Transverse colon (tissue), 4 donors: ENCODE data around the gene THSD7A. TPM values are rescaled to one million over a fixed set of nuclear protein-coding genes. Genes with fewer than 3 reads are reported as not detected.

Source experiments
- DNase-seq: peaks from one replicate; pipeline ENCODE4 v3.0.0-alpha.2; 2019
- H3K27ac ChIP-seq, 4 donors: fragments of 200-600 bp; sonication (generic); 2 replicates each; pipeline ENCODE4 v1.5.1; 2016 to 2018; ENCODE audit warnings: inconsistent platforms in 4 of 4
- H3K27me3 ChIP-seq: fragments of 200-600 bp; sonication (generic); 2 replicates; pipeline ENCODE4 v1.5.1; 2017; ENCODE audit warnings: inconsistent platforms
- H3K36me3 ChIP-seq, 4 donors: fragments of 200-600 bp; sonication (generic); 2 replicates each; pipeline ENCODE4 v1.5.1; 2017 to 2019; ENCODE audit warnings: inconsistent platforms in 4 of 4
- H3K4me1 ChIP-seq, 4 donors: fragments of 200-600 bp; sonication (generic); 2 replicates each; pipeline ENCODE4 v1.5.1; 2017 to 2020; ENCODE audit warnings: inconsistent platforms in 4 of 4
- H3K4me3 ChIP-seq, 4 donors: fragments of 200-600 bp; sonication (generic); 1 replicate in 1 of 4; 2 replicates in 3 of 4; pipeline versions ENCODE4 v1.5.1 to v1.6.1; 2017 to 2019; ENCODE audit warnings: inconsistent platforms in 4 of 4
- H3K9me3 ChIP-seq, 2 donors: fragments of 200-600 bp; sonication (generic); 2 replicates each; pipeline ENCODE4 v1.5.1; 2017 to 2019; ENCODE audit warnings: inconsistent platforms in 2 of 2
- EP300 ChIP-seq: sonication (generic); formaldehyde crosslinking; IDR thresholded peaks from one replicate; pipeline ENCODE4 v1.6.1; 2017; ENCODE audit warnings: antibody characterized with exemption, low read depth
- POLR2A ChIP-seq: fragments of 450-650 bp; IDR thresholded peaks from one replicate; pipeline ENCODE4 v1.6.1; 2016; ENCODE audit warnings: antibody characterized with exemption, mild to moderate bottlenecking, moderate library complexity
- POLR2AphosphoS5 ChIP-seq, 3 donors: sonication (generic); formaldehyde crosslinking; IDR thresholded peaks; one replicate each; pipeline ENCODE4 v1.6.1; 2016; ENCODE audit warnings: antibody characterized with exemption in 3 of 3
- WGBS, 2 donors: methylation state at CpG; one replicate each; pipeline ENCODE4 v1.1.5; 2018; ENCODE audit warnings: low coverage in 1 of 2; 5-methylcytosine and 5-hydroxymethylcytosine counted together
- in situ Hi-C, 4 donors: fragments of 200-750 bp; cut with MboI; loops; one replicate each; pipeline versions ENCODE4 v1.15.0 to v1.15.1; 2017; ENCODE audit warnings: low sequenced_read_pairs in 3 of 4, low pct_ligation_motif_present in 1 of 4, low pct_unique_long_range_greater_than_20kb in 1 of 4
- intact Hi-C: fragments of 100-400 bp; cut with DNase I; formaldehyde crosslinking; loops from one replicate; pipeline ENCODE4 v1.15.1; 2023; ENCODE audit warnings: low total_unique reads
- total RNA-seq, 4 donors: library from RNA; depleted of rRNA; stranded (reverse); fragments of >200 nt; gene quantifications; one replicate each; pipeline ENCODE4 v1.1.0, GENCODE V29; 2016
- TF ChIP-seq, protein P1 (sequence below), 5 experiments: fragments of 200-600 bp in 3 of 5; fragments of 450-650 bp in 2 of 5; sonication (generic) in 3 of 5; IDR thresholded peaks; 1 replicate in 2 of 5; 2 replicates in 3 of 5; pipeline ENCODE4 v1.5.1; 2016 to 2017; ENCODE audit warnings: antibody characterized with exemption in 5 of 5, inconsistent platforms in 3 of 5, mild to moderate bottlenecking in 2 of 5, moderate library complexity in 1 of 5

The THSD7A gene
- total RNA-seq, 4 donors from 2014 or later: 1.9 to 18.9 (median 2.0) TPM

DNA sequence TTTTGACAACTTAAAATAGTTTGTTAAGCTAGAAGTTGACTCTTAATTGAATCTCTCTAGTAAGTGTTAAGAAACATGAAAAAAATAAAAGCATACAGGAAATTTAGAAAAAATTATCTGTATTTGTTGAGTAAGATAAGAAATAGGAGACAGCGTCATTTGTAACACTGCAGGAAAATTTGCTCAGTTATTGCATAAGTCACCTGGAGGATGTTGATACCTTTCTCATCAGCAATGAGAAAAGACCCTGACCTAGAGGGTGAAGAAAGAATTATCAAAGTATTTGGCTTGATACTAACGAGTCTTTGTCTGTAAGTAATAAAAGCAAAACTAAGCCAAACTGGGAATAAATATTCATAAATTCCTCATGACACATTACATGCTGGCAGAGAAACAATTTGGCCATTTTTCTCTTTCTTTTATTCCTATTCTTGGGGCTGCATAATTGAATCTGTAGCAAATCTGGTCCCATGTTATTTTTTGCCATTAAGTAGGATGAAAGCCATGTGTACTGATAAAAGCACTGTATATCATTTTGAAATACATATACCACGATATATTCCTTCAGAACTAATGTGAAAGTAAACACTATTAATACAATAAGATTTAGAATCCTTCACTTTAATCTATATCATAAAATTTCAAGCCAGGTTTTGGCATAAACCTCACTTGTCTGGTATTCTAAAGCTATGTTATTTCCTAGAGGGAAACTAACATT is 362.8 kb downstream of the THSD7A start:
- H3K27ac ChIP-seq: no peak overlapping the region
- peaks cover 0 to 9% (median 0%) of the 10 kb centered on the region in 4 donors for H3K4me1 ChIP-seq
- DNase-seq: no peak
- no peaks in the 10 kb centered on the region for H3K27me3 ChIP-seq
- H3K4me3 ChIP-seq: no peak overlapping the region
- in situ Hi-C loops (no loop called here), intact Hi-C loops (no loop called here)
- no peak for TF ChIP-seq POLR2AphosphoS5 (IDR thresholded peaks at IDR 0.05)
- no peak for TF ChIP-seq POLR2A
- TF ChIP-seq, protein P1, sequence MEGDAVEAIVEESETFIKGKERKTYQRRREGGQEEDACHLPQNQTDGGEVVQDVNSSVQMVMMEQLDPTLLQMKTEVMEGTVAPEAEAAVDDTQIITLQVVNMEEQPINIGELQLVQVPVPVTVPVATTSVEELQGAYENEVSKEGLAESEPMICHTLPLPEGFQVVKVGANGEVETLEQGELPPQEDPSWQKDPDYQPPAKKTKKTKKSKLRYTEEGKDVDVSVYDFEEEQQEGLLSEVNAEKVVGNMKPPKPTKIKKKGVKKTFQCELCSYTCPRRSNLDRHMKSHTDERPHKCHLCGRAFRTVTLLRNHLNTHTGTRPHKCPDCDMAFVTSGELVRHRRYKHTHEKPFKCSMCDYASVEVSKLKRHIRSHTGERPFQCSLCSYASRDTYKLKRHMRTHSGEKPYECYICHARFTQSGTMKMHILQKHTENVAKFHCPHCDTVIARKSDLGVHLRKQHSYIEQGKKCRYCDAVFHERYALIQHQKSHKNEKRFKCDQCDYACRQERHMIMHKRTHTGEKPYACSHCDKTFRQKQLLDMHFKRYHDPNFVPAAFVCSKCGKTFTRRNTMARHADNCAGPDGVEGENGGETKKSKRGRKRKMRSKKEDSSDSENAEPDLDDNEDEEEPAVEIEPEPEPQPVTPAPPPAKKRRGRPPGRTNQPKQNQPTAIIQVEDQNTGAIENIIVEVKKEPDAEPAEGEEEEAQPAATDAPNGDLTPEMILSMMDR (IDR thresholded peaks at IDR 0.05): no peak
- no peak for TF ChIP-seq EP300
- no peaks in the 10 kb centered on the region for H3K36me3 ChIP-seq
- 51 to 55% methylated on average over 3 of the region's 3 CpGs for WGBS, 2 donors
- no peaks in the 10 kb centered on the region for H3K9me3 ChIP-seq

DNA sequence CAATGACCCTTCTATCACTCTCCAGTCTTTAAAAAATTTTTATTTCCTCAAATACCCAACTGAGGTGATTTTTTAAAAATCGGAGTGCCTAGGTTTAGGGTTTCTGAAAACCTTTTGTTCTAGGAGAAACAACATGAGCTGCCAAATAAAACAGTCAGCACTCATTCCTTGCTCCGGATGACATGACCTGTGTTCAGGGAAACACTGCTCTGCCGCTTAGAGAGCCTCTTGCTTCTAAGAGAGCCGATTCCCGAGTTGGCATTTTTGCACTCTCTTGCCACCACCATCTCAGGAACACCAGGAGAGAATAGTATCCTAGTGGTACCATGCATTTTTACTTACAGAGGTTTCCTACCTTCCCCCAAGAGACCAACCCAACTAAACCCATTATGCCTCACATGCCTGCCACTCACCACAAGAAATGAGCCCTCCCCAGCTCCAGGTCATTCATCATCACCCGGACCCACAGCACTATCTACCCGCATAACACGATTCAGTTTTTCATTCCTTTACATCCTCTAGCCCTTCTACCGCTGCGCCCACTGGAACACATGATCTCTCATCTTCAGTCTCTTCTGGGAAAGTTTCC is 365.4 kb downstream of the THSD7A start:
- intact Hi-C loops: no loop called here
- TF ChIP-seq EP300: no peak
- TF ChIP-seq POLR2AphosphoS5 (IDR thresholded peaks at IDR 0.05): no peak
- no peak for TF ChIP-seq POLR2A
- TF ChIP-seq, protein P1 (IDR thresholded peaks at IDR 0.05): no peak
- H3K36me3 ChIP-seq: no peaks in the 10 kb centered on the region
- no peak overlapping the region for H3K27ac ChIP-seq
- peaks cover 0 to 2% (median 0%) of the 10 kb centered on the region in 4 donors for H3K4me1 ChIP-seq
- in situ Hi-C loops: no loop called here
- no peaks in the 10 kb centered on the region for H3K27me3 ChIP-seq
- 92 to 94% methylated on average over 6 to 10 of the region's 10 CpGs for WGBS, 2 donors
- no peaks in the 10 kb centered on the region for H3K9me3 ChIP-seq
- DNase-seq: no peak
- H3K4me3 ChIP-seq: no peak overlapping the region

DNA sequence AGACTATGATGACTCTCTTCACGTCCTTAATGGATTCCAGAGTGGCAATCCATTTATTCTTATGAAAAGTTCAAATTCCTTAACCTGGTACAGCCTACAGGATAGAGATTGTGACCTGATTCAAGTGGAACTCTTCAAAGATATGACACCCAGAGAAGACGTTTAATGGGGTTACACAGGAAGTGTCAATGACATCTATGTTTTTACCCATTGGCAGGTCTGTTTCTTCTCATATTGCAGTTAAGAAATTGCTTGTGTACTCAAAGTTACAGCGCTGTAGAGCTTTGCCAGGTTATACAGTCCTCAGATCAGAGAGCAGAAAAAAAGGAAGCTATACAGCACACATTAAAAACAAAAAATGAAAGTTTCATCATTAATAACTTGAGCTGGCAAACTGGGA is 367.4 kb downstream of the THSD7A start:
- Histone ChIP-seq H3K4me3 (no peak overlapping the region), H3K4me1 (no peaks in the 10 kb centered on the region), H3K9me3 (no peaks in the 10 kb centered on the region), H3K36me3 (no peaks in the 10 kb centered on the region), H3K27me3 (no peaks in the 10 kb centered on the region), H3K27ac (no peak overlapping the region)
- intact Hi-C loops (no loop called here), in situ Hi-C loops (no loop called here)
- no peak for TF ChIP-seq POLR2A
- TF ChIP-seq EP300: no peak
- TF ChIP-seq, protein P1 (IDR thresholded peaks at IDR 0.05): no peak
- no peak for TF ChIP-seq POLR2AphosphoS5 (IDR thresholded peaks at IDR 0.05)
- 46 to 65% methylated on average over 3 of the region's 3 CpGs for WGBS, 2 donors
- DNase-seq: no peak

DNA sequence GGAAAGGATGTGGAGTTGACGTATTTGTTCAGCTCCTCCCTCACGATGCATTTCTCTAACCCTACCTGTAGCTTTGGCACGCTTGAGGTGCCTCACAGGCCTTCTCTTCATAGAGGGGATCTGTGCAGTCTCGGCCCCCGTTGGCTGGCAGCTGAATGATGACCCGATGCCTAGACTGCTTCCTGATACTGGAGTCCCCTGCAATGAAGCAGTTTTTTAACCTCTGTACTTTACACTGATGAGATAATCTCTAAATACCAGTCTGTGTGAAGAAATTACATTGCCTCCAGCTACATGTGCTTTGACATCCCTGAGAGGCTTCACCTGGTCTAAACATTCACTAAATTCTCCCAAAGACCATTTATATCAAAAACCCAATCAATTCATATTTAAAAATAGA is 370.1 kb downstream of the THSD7A start:
- in situ Hi-C loops: no loop called here
- no peak for TF ChIP-seq POLR2AphosphoS5 (IDR thresholded peaks at IDR 0.05)
- TF ChIP-seq EP300: no peak
- TF ChIP-seq, protein P1 (IDR thresholded peaks at IDR 0.05): no peak
- no peak for TF ChIP-seq POLR2A
- Histone ChIP-seq H3K4me3 (no peak overlapping the region), H3K27me3 (no peaks in the 10 kb centered on the region), H3K4me1 (no peaks in the 10 kb centered on the region), H3K27ac (no peak overlapping the region), H3K36me3 (no peaks in the 10 kb centered on the region), H3K9me3 (no peaks in the 10 kb centered on the region)
- 79 to 83% methylated on average over 2 to 6 of the region's 6 CpGs for WGBS, 2 donors
- DNase-seq: no peak
- intact Hi-C loops: no loop called here
